LNCaP clone FGC (cell line): ENCODE measurements around the gene NDUFA8.

ENCODE experiments used
- DNase-seq: peaks from one replicate; pipeline ENCODE4 v3.0.0-alpha.2; 2011; ENCODE audit warnings: low read depth
- H3K4me3 ChIP-seq: 2 replicates; pipeline ENCODE4 v1.5.1; 2011; ENCODE audit warnings: mild to moderate bottlenecking, low read depth, low read length, control low read depth
- TF ChIP-seq, protein P1 (sequence below): IDR thresholded peaks from 2 replicates; pipeline ENCODE4 v1.5.1; 2012; ENCODE audit warnings: mild to moderate bottlenecking; ENCODE audit not compliant: control insufficient read depth, insufficient read depth; ENCODE audit errors: extremely low read depth

The NDUFA8 gene

GRCh38 chr9:122192914-122193525, 33.4 kb upstream of the NDUFA8 start:
- TF ChIP-seq, protein P1, sequence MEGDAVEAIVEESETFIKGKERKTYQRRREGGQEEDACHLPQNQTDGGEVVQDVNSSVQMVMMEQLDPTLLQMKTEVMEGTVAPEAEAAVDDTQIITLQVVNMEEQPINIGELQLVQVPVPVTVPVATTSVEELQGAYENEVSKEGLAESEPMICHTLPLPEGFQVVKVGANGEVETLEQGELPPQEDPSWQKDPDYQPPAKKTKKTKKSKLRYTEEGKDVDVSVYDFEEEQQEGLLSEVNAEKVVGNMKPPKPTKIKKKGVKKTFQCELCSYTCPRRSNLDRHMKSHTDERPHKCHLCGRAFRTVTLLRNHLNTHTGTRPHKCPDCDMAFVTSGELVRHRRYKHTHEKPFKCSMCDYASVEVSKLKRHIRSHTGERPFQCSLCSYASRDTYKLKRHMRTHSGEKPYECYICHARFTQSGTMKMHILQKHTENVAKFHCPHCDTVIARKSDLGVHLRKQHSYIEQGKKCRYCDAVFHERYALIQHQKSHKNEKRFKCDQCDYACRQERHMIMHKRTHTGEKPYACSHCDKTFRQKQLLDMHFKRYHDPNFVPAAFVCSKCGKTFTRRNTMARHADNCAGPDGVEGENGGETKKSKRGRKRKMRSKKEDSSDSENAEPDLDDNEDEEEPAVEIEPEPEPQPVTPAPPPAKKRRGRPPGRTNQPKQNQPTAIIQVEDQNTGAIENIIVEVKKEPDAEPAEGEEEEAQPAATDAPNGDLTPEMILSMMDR: no peak

GRCh38 chr9:122192261-122192875, 32.8 kb upstream of the NDUFA8 start:
- no peak overlapping the region for H3K4me3 ChIP-seq
- no peak for DNase-seq
- TF ChIP-seq, protein P1: no peak

More at GRCh38 chr9:122192914-122193525, 33.4 kb upstream of the NDUFA8 start:
- no peak overlapping the region for H3K4me3 ChIP-seq
- DNase-seq: no peak

DNA sequence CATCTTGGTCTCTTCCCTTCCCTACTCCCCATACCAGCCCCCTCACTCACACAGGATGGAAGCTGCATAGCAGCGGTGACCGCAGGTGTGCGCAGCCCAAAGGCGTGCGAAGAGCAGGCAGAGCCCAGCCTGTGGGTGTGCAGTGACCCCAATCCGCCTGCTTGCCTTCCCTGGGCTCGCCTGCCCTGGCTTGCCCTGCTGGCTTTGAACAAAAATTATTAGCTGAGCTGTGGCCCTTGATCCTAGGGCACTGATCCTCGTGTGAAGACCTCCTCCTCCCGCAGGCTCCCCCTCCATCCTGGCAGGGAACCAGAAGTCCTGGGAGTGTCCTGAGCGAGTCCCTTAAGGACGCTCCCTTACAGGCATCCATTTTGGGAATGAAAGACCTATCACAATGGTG, 32.0 kb upstream of the NDUFA8 start:
- H3K4me3 ChIP-seq: no peak overlapping the region
- DNase-seq: no peak
- TF ChIP-seq, protein P1: no peak

DNA sequence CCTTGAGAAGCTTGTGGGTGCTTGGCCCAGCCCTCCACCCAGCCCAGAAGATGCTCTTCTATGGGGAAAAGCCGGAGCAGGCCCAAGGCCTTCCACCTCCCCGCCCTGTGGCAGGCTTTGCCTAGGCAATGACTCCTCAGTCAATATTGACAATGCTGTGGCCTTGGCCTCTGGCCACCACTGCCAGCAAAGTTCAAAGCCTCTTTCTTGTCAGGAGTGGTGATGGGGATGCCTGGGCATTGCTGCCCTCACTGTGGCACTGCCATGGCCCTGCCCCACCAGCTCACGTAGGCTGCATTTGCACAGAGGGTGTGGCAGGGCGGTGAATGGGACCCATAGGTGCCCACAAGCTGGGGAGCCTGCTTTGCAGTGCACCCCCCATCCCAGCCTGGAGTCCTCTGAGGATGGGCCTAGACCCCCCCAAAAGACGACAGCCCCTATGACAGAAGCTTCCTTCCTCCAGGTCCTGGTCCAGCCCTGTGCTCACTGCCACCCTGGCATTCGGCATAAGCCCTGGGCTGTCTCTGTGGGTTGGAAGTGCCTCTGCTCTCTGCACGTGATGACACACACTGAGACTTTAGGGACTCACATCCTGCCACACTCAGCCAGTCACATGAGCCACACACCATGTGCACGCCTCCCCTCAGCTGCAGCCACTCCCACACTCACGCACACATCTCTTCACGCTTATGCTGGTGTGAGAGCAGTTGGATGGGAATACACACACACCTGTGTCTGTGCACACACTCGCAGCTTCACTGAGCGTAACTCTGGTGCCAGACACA, 31.2 kb upstream of the NDUFA8 start:
- no peak overlapping the region for H3K4me3 ChIP-seq
- TF ChIP-seq, protein P1: no peak
- DNase-seq: no peak

DNA sequence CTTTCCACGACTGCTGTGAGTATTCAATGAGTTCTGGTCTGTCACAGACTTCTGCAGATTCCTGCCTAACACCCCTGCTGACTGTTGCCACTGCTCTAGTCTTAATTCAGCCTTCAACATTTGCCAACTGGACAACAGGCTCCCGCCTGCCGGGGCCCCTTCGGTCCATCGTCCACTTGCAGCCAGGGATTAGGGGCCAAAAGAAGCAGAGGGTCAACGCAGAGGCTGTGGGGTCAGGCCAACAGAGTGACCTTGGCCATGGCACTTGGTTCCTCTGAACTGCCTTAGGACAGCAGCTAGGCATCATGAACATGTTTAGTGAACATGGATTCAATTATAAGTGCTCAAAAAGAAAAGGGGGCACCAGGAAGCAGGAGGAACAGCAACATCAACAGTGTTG, 28.8 kb upstream of the NDUFA8 start:
- H3K4me3 ChIP-seq: no peak overlapping the region
- no peak for DNase-seq
- TF ChIP-seq, protein P1: no peak

- DNase-seq: no peak
- no peak overlapping the region for H3K4me3 ChIP-seq
- TF ChIP-seq, protein P1: no peak
Observed at GRCh38 chr9:122186777-122187470, 27.3 kb upstream of the NDUFA8 start.
